IMR-90 (cell line): ENCODE results near the gene DCANP1. TPM values are rescaled to one million over a fixed set of nuclear protein-coding genes. Genes with fewer than 3 reads are reported as not detected.

Experiments
- ATAC-seq: fragments of 200-7000 bp; cut with Tn5 transposase; 2 replicates; pipeline ENCODE4 v1.9.1; 2020; ENCODE audit warnings: low read depth, mild to moderate bottlenecking, moderate library complexity
- BruUV-seq: library from RNA; stranded (reverse); fragments of 400-500 nt; replicated peaks from 2 replicates; lab custom pipeline; 2021; lab: Mats Ljungman, UMichigan
- CTCF ChIA-PET: fragments of 300-600 bp; formaldehyde crosslinking; extraction: SDS; loops from one replicate; lab custom pipeline; 2021; ENCODE audit warnings: antibody characterized with exemption; lab: Yijun Ruan, JAX
- POLR2A ChIA-PET: fragments of 300-600 bp; sonication (Branson Sonifier 250); formaldehyde crosslinking; loops from one replicate; lab custom pipeline; 2022; ENCODE audit warnings: antibody characterized with exemption; ENCODE audit not compliant: unreplicated experiment; lab: Charles Lee
- DNase-seq: peaks from one replicate; pipeline ENCODE4 v3.0.0; 2013
- H2AFZ ChIP-seq: replicated peaks from 2 replicates; pipeline ENCODE3; 2013; ENCODE audit warnings: low read length, mild to moderate bottlenecking; ENCODE audit not compliant: poor library complexity
- H2AK5ac ChIP-seq: 2 replicates; pipeline ENCODE4 v1.6.1; 2013; ENCODE audit warnings: low read depth, low read length, inconsistent platforms
- H2AK9ac ChIP-seq: replicated peaks from 2 replicates; pipeline ENCODE3; 2013; ENCODE audit warnings: mild to moderate bottlenecking, low read depth, low read length, moderate library complexity; ENCODE audit not compliant: poor library complexity
- H2BK120ac ChIP-seq: 2 replicates; pipeline ENCODE4 v1.6.1; 2013; ENCODE audit warnings: low read depth, low read length, inconsistent platforms
- H2BK15ac ChIP-seq: 3 replicates; pipeline ENCODE4 v1.6.1; 2013; ENCODE audit warnings: low read depth, low read length, inconsistent platforms
- H2BK20ac ChIP-seq: 2 replicates; pipeline ENCODE4 v1.6.1; 2013; ENCODE audit warnings: low read depth, mild to moderate bottlenecking, inconsistent platforms, low read length, moderate library complexity
- H2BK5ac ChIP-seq: 2 replicates; pipeline ENCODE4 v1.6.1; 2013; ENCODE audit warnings: mild to moderate bottlenecking, low read depth, low read length, inconsistent platforms; ENCODE audit not compliant: poor library complexity, severe bottlenecking
- H3K14ac ChIP-seq: replicated peaks from 2 replicates; pipeline ENCODE4 v1.6.1; 2013; ENCODE audit warnings: low read depth, low read length, inconsistent platforms
- H3K18ac ChIP-seq: 2 replicates; pipeline ENCODE4 v1.6.1; 2013; ENCODE audit warnings: low read depth, low read length, control low read depth
- H3K23ac ChIP-seq: 2 replicates; pipeline ENCODE4 v1.6.1; 2013; ENCODE audit warnings: low read depth, low read length, inconsistent platforms
- H3K27ac ChIP-seq: 2 replicates; pipeline ENCODE4 v1.5.1; 2013; ENCODE audit warnings: mild to moderate bottlenecking, control low read depth, low read length; ENCODE audit not compliant: insufficient read depth
- H3K27me3 ChIP-seq: 2 replicates; pipeline ENCODE4 v1.6.1; 2013; ENCODE audit warnings: low read length; ENCODE audit not compliant: control insufficient read depth, insufficient read depth
- H3K36me3 ChIP-seq: 2 replicates; pipeline ENCODE4 v1.6.1; 2013; ENCODE audit warnings: low read length, mixed read lengths; ENCODE audit not compliant: control insufficient read depth, insufficient read depth
- H3K4ac ChIP-seq: 2 replicates; pipeline ENCODE4 v1.6.1; 2013; ENCODE audit warnings: low read depth, low read length, inconsistent platforms
- H3K4me1 ChIP-seq: 2 replicates; pipeline ENCODE4 v1.6.1; 2013; ENCODE audit warnings: low read length, mixed read lengths; ENCODE audit not compliant: control insufficient read depth, insufficient read depth
- H3K4me2 ChIP-seq: 2 replicates; pipeline ENCODE4 v1.6.1; 2013; ENCODE audit warnings: low read depth, mild to moderate bottlenecking, control low read depth, low read length, moderate library complexity
- H3K4me3 ChIP-seq: 2 replicates; pipeline ENCODE4 v1.5.1; 2013; ENCODE audit warnings: low read depth, mild to moderate bottlenecking, control low read depth, low read length, moderate library complexity; ENCODE audit not compliant: insufficient read depth
- H3K56ac ChIP-seq: 2 replicates; pipeline ENCODE4 v1.6.1; 2013; ENCODE audit warnings: low read length, inconsistent platforms; ENCODE audit not compliant: insufficient read depth; ENCODE audit errors: extremely low read depth
- H3K79me1 ChIP-seq, 2 experiments: 2 replicates each; pipeline ENCODE4 v1.6.1; 2013; ENCODE audit warnings: low read length in 2 of 2, inconsistent platforms in 1 of 2, low read depth in 1 of 2
- H3K9ac ChIP-seq: 2 replicates; pipeline ENCODE4 v1.6.1; 2013; ENCODE audit warnings: low read depth, low read length, control low read depth
- H3K9me1 ChIP-seq: 2 replicates; pipeline ENCODE4 v1.6.1; 2013; ENCODE audit warnings: low read length, inconsistent platforms; ENCODE audit not compliant: insufficient read depth
- H3K9me3 ChIP-seq: 2 replicates; pipeline ENCODE4 v1.6.1; 2013; ENCODE audit warnings: low read length; ENCODE audit not compliant: control insufficient read depth, insufficient read depth
- H4K20me1 ChIP-seq: 2 replicates; pipeline ENCODE4 v1.6.1; 2013; ENCODE audit warnings: low read length, inconsistent platforms; ENCODE audit not compliant: insufficient read depth
- H4K5ac ChIP-seq: 2 replicates; pipeline ENCODE4 v1.6.1; 2013; ENCODE audit warnings: mild to moderate bottlenecking, low read depth, low read length, control low read depth
- H4K8ac ChIP-seq, 2 experiments: 2 replicates each; pipeline ENCODE4 v1.6.1; 2013; ENCODE audit warnings: low read depth in 2 of 2, low read length in 2 of 2, control low read depth in 1 of 2, inconsistent platforms in 1 of 2
- H4K91ac ChIP-seq: 2 replicates; pipeline ENCODE4 v1.6.1; 2013; ENCODE audit warnings: low read depth, low read length, inconsistent platforms; ENCODE audit not compliant: insufficient read depth
- BHLHE40 ChIP-seq: fragments of 150-350 bp; IDR thresholded peaks from 2 replicates; pipeline ENCODE4 v1.6.1; 2016; ENCODE audit warnings: mild to moderate bottlenecking, low read depth, low read length
- CEBPB ChIP-seq: IDR thresholded peaks from 2 replicates; pipeline ENCODE4 v1.6.1; 2012; ENCODE audit warnings: low read depth, low read length, improper control_type of control experiment
- FOS ChIP-seq: fragments of 150-350 bp; IDR thresholded peaks from 2 replicates; pipeline ENCODE4 v1.6.1; 2016; ENCODE audit warnings: low read depth, low read length
- MAFK ChIP-seq: IDR thresholded peaks from 2 replicates; pipeline ENCODE4 v1.6.1; 2012; ENCODE audit warnings: low read depth, low read length, improper control_type of control experiment
- MAZ ChIP-seq: IDR thresholded peaks from 2 replicates; pipeline ENCODE4 v1.6.1; 2012; ENCODE audit warnings: low read depth, mild to moderate bottlenecking, low read length, improper control_type of control experiment, moderate library complexity, borderline replicate concordance
- NFE2L2 ChIP-seq: fragments of 150-350 bp; IDR thresholded peaks from 2 replicates; pipeline ENCODE4 v1.6.1; 2016; ENCODE audit warnings: low read depth, mild to moderate bottlenecking, low read length
- POLR2A ChIP-seq: IDR thresholded peaks from 2 replicates; pipeline ENCODE4 v1.6.1; 2012; ENCODE audit warnings: mild to moderate bottlenecking, low read depth, low read length
- RFX5 ChIP-seq: IDR thresholded peaks from 2 replicates; pipeline ENCODE4 v1.8.0; 2012; ENCODE audit warnings: low read depth, mild to moderate bottlenecking, low read length, moderate library complexity
- WGBS, 2 experiments: methylation state at CpG; one replicate each; pipeline versions ENCODE4 v1.1.5 to v1.1.7; 2013; ENCODE audit warnings: missing lambda C conversion rate in 2 of 2; ENCODE audit not compliant: insufficient read length in 1 of 2; ENCODE audit errors: extremely low coverage in 2 of 2; 5-methylcytosine and 5-hydroxymethylcytosine counted together
- dilution Hi-C: fragments of 300-500 bp; cut with HindIII; formaldehyde crosslinking; loops from one replicate; pipeline ENCODE4 v1.14.3; 2018; ENCODE audit warnings: low sequenced_read_pairs; ENCODE audit not compliant: unreplicated experiment
- in situ Hi-C: fragments of 300-500 bp; cut with MboI; formaldehyde crosslinking; loops from 3 replicates; pipeline ENCODE4 v1.14.3; 2019; ENCODE audit warnings: low sequenced_read_pairs, inconsistent platforms, mixed read lengths
- intact Hi-C: fragments of 100-400 bp; cut with micrococcal nuclease; formaldehyde crosslinking; loops from 2 replicates; pipeline ENCODE4 v1.10.0; 2022
- polyA plus RNA-seq, 3 experiments: library from polyadenylated mRNA; depleted of rRNA; stranded (reverse); fragments of >200 nt; gene quantifications; 2 replicates each; pipeline ENCODE4 v1.2.3, GENCODE V29; 2012; ENCODE audit warnings: low replicate concordance in 1 of 3
- total RNA-seq: library from RNA; depleted of rRNA; stranded (reverse); fragments of >200 nt; gene quantifications from 2 replicates; pipeline ENCODE4 v1.2.3, GENCODE V29; 2012

The DCANP1 gene
- total and polyA plus RNA-seq, 2 of the 4 experiments (the other 2 are of a cell fraction), result not detected

DNA sequence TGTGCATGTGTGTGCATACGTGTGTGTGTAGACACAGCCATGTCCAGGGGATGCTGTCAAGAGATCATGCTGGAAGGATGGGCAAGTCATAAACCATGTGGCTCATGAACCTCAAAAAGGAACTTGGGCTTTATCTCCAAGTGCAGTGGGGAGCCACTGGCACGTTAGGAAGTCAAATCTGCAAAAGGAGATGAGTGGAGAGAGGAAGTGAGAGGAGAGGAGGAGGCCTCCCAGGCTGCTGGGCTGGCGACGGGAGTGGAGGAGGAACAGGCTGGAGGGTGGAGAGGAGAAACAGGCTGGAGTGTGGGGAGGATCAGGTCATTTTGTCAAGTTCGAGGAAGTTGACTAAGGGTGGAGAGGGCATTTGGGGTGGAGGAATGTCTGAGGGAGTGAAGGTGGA, 34.2 kb upstream of the DCANP1 start:
- ATAC-seq, result no peak
- Histone ChIP-seq H3K79me1 (no peaks in the 10 kb centered on the region), H2BK5ac (no peak overlapping the region), H3K14ac (no peak overlapping the region), H3K4ac (no peak overlapping the region), H3K4me2 (no peak overlapping the region), H3K36me3 (no peaks in the 10 kb centered on the region), H2BK120ac (no peak overlapping the region), H2BK20ac (no peak overlapping the region), H4K8ac (no peak overlapping the region), H4K5ac (no peak overlapping the region), H3K27me3 (peaks cover 65% of the 10 kb centered on the region), H2AFZ (no peak overlapping the region), H3K27ac (no peak overlapping the region), H3K9me3 (no peaks in the 10 kb centered on the region), H3K56ac (no peak overlapping the region), H4K91ac (no peak overlapping the region), H3K23ac (no peak overlapping the region; the same call in 1 of the 2 replicates), H3K9ac (no peak overlapping the region), H3K4me3 (no peak overlapping the region), H2AK5ac (no peak overlapping the region), H3K4me1 (no peaks in the 10 kb centered on the region), H2BK15ac (no peak overlapping the region), H4K20me1 (no peaks in the 10 kb centered on the region; the same call in 1 of the 2 replicates), H3K18ac (no peak overlapping the region), H3K9me1 (peaks cover 5% of the 10 kb centered on the region; the same call in 1 of the 2 replicates), H2AK9ac (peak overlapping the region; percentile 32)
- DNase-seq, result no peak
- WGBS, 2 experiments, result 45% methylated on average over 5 of the region's 5 CpGs; no CpG with 5 or more reads in 1 of the 2 experiments
- ChIA-PET CTCF (no interaction called here), POLR2A (no interaction called here)
- intact Hi-C loops (no loop called here), dilution Hi-C loops (no loop called here), in situ Hi-C loops (no loop called here)
- no TSS peak for BruUV-seq
- TF ChIP-seq NFE2L2 (no peak), FOS (no peak), CEBPB (no peak), POLR2A (no peak), MAZ (no peak), MAFK (no peak), RFX5 (no peak), BHLHE40 (no peak)
